A172 (cell line): ENCODE data around the gene MYDGF. TPM values are rescaled to one million over a fixed set of nuclear protein-coding genes. Genes with fewer than 3 reads are reported as not detected.

ENCODE experiments used
- total RNA-seq: library from RNA; depleted of rRNA; stranded (reverse); fragments of >200 nt; shearing (Covaris generic); gene quantifications from 2 replicates; pipeline ENCODE4 v1.2.3, GENCODE V29; 2014; rRNA removed

Gene MYDGF
- total RNA-seq, 1 experiment from 2014 or later, result 200 TPM

Other genes with a start within 250 kb of the MYDGF start
- 87.4 and 97.0 TPM in 2 replicates for gene UBXN6, start 212.5 kb downstream of the MYDGF start, total RNA-seq
- 53.9 and 88.2 TPM in 2 replicates for gene HDGFL2, start 198.0 kb downstream of the MYDGF start, total RNA-seq
- gene PLIN4, start 151.9 kb downstream of the MYDGF start, total RNA-seq, result 0.17 TPM in 2 replicates
- gene PLIN5, start 135.1 kb downstream of the MYDGF start, total RNA-seq, result not detected in 2 replicates
- gene LRG1, start 130.3 kb downstream of the MYDGF start, total RNA-seq, result 0.09 and 0.10 TPM in 2 replicates
- gene SEMA6B, start 110.7 kb downstream of the MYDGF start, total RNA-seq, result 29.2 and 34.1 TPM in 2 replicates
- gene TNFAIP8L1, start 30.8 kb downstream of the MYDGF start, total RNA-seq, result 7.5 and 9.5 TPM in 2 replicates
- gene DPP9, start 53.5 kb upstream of the MYDGF start, total RNA-seq, result 81.8 and 93.3 TPM in 2 replicates
- gene FEM1A, start 121.4 kb upstream of the MYDGF start, total RNA-seq, result 10.7 and 11.6 TPM in 2 replicates
- gene TICAM1, start 161.4 kb upstream of the MYDGF start, total RNA-seq, result 1.4 and 2.9 TPM in 2 replicates
- 175 and 198 TPM in 2 replicates for gene PLIN3, start 197.3 kb upstream of the MYDGF start, total RNA-seq
- gene ARRDC5, start 232.6 kb upstream of the MYDGF start, total RNA-seq, result not detected in 2 replicates
- 110 and 118 TPM in 2 replicates for gene UHRF1, start 239.2 kb upstream of the MYDGF start, total RNA-seq